IMR-90 (cell line): ENCODE results near the gene TMEM184B. TPM values are rescaled to one million over a fixed set of nuclear protein-coding genes. Genes with fewer than 3 reads are reported as not detected.
A peak's percentile ranks its signal among the peaks of the same experiment; 100 is the strongest.

Source experiments
- ATAC-seq: fragments of 200-7000 bp; cut with Tn5 transposase; 2 replicates; pipeline ENCODE4 v1.9.1; 2020; ENCODE audit warnings: low read depth, mild to moderate bottlenecking, moderate library complexity
- BruUV-seq: library from RNA; stranded (reverse); fragments of 400-500 nt; replicated peaks from 2 replicates; lab custom pipeline; 2021; lab: Mats Ljungman, UMichigan
- CTCF ChIA-PET: fragments of 300-600 bp; formaldehyde crosslinking; extraction: SDS; loops from one replicate; lab custom pipeline; 2021; ENCODE audit warnings: antibody characterized with exemption; lab: Yijun Ruan, JAX
- POLR2A ChIA-PET: fragments of 300-600 bp; sonication (Branson Sonifier 250); formaldehyde crosslinking; loops from one replicate; lab custom pipeline; 2022; ENCODE audit warnings: antibody characterized with exemption; ENCODE audit not compliant: unreplicated experiment; lab: Charles Lee
- DNase-seq: peaks from one replicate; pipeline ENCODE4 v3.0.0; 2013
- H2AFZ ChIP-seq: replicated peaks from 2 replicates; pipeline ENCODE3; 2013; ENCODE audit warnings: low read length, mild to moderate bottlenecking; ENCODE audit not compliant: poor library complexity
- H2AK5ac ChIP-seq: 2 replicates; pipeline ENCODE4 v1.6.1; 2013; ENCODE audit warnings: low read depth, low read length, inconsistent platforms
- H2AK9ac ChIP-seq: replicated peaks from 2 replicates; pipeline ENCODE3; 2013; ENCODE audit warnings: mild to moderate bottlenecking, low read depth, low read length, moderate library complexity; ENCODE audit not compliant: poor library complexity
- H2BK120ac ChIP-seq: 2 replicates; pipeline ENCODE4 v1.6.1; 2013; ENCODE audit warnings: low read depth, low read length, inconsistent platforms
- H2BK15ac ChIP-seq: 3 replicates; pipeline ENCODE4 v1.6.1; 2013; ENCODE audit warnings: low read depth, low read length, inconsistent platforms
- H2BK20ac ChIP-seq: 2 replicates; pipeline ENCODE4 v1.6.1; 2013; ENCODE audit warnings: low read depth, mild to moderate bottlenecking, inconsistent platforms, low read length, moderate library complexity
- H2BK5ac ChIP-seq: 2 replicates; pipeline ENCODE4 v1.6.1; 2013; ENCODE audit warnings: mild to moderate bottlenecking, low read depth, low read length, inconsistent platforms; ENCODE audit not compliant: poor library complexity, severe bottlenecking
- H3K14ac ChIP-seq: replicated peaks from 2 replicates; pipeline ENCODE4 v1.6.1; 2013; ENCODE audit warnings: low read depth, low read length, inconsistent platforms
- H3K18ac ChIP-seq: 2 replicates; pipeline ENCODE4 v1.6.1; 2013; ENCODE audit warnings: low read depth, low read length, control low read depth
- H3K23ac ChIP-seq: 2 replicates; pipeline ENCODE4 v1.6.1; 2013; ENCODE audit warnings: low read depth, low read length, inconsistent platforms
- H3K27ac ChIP-seq: 2 replicates; pipeline ENCODE4 v1.5.1; 2013; ENCODE audit warnings: mild to moderate bottlenecking, control low read depth, low read length; ENCODE audit not compliant: insufficient read depth
- H3K27me3 ChIP-seq: 2 replicates; pipeline ENCODE4 v1.6.1; 2013; ENCODE audit warnings: low read length; ENCODE audit not compliant: control insufficient read depth, insufficient read depth
- H3K36me3 ChIP-seq: 2 replicates; pipeline ENCODE4 v1.6.1; 2013; ENCODE audit warnings: low read length, mixed read lengths; ENCODE audit not compliant: control insufficient read depth, insufficient read depth
- H3K4ac ChIP-seq: 2 replicates; pipeline ENCODE4 v1.6.1; 2013; ENCODE audit warnings: low read depth, low read length, inconsistent platforms
- H3K4me1 ChIP-seq: 2 replicates; pipeline ENCODE4 v1.6.1; 2013; ENCODE audit warnings: low read length, mixed read lengths; ENCODE audit not compliant: control insufficient read depth, insufficient read depth
- H3K4me2 ChIP-seq: 2 replicates; pipeline ENCODE4 v1.6.1; 2013; ENCODE audit warnings: low read depth, mild to moderate bottlenecking, control low read depth, low read length, moderate library complexity
- H3K4me3 ChIP-seq: 2 replicates; pipeline ENCODE4 v1.5.1; 2013; ENCODE audit warnings: low read depth, mild to moderate bottlenecking, control low read depth, low read length, moderate library complexity; ENCODE audit not compliant: insufficient read depth
- H3K56ac ChIP-seq: 2 replicates; pipeline ENCODE4 v1.6.1; 2013; ENCODE audit warnings: low read length, inconsistent platforms; ENCODE audit not compliant: insufficient read depth; ENCODE audit errors: extremely low read depth
- H3K79me1 ChIP-seq, 2 experiments: 2 replicates each; pipeline ENCODE4 v1.6.1; 2013; ENCODE audit warnings: low read length in 2 of 2, inconsistent platforms in 1 of 2, low read depth in 1 of 2
- H3K9ac ChIP-seq: 2 replicates; pipeline ENCODE4 v1.6.1; 2013; ENCODE audit warnings: low read depth, low read length, control low read depth
- H3K9me1 ChIP-seq: 2 replicates; pipeline ENCODE4 v1.6.1; 2013; ENCODE audit warnings: low read length, inconsistent platforms; ENCODE audit not compliant: insufficient read depth
- H3K9me3 ChIP-seq: 2 replicates; pipeline ENCODE4 v1.6.1; 2013; ENCODE audit warnings: low read length; ENCODE audit not compliant: control insufficient read depth, insufficient read depth
- H4K20me1 ChIP-seq: 2 replicates; pipeline ENCODE4 v1.6.1; 2013; ENCODE audit warnings: low read length, inconsistent platforms; ENCODE audit not compliant: insufficient read depth
- H4K5ac ChIP-seq: 2 replicates; pipeline ENCODE4 v1.6.1; 2013; ENCODE audit warnings: mild to moderate bottlenecking, low read depth, low read length, control low read depth
- H4K8ac ChIP-seq, 2 experiments: 2 replicates each; pipeline ENCODE4 v1.6.1; 2013; ENCODE audit warnings: low read depth in 2 of 2, low read length in 2 of 2, control low read depth in 1 of 2, inconsistent platforms in 1 of 2
- H4K91ac ChIP-seq: 2 replicates; pipeline ENCODE4 v1.6.1; 2013; ENCODE audit warnings: low read depth, low read length, inconsistent platforms; ENCODE audit not compliant: insufficient read depth
- BHLHE40 ChIP-seq: fragments of 150-350 bp; IDR thresholded peaks from 2 replicates; pipeline ENCODE4 v1.6.1; 2016; ENCODE audit warnings: mild to moderate bottlenecking, low read depth, low read length
- CTCF ChIP-seq: conservative IDR thresholded peaks from 2 replicates; pipeline ENCODE4 v1.5.1; 2012; ENCODE audit warnings: mild to moderate bottlenecking, low read depth, low read length, improper control_type of control experiment
- MAZ ChIP-seq: IDR thresholded peaks from 2 replicates; pipeline ENCODE4 v1.6.1; 2012; ENCODE audit warnings: low read depth, mild to moderate bottlenecking, low read length, improper control_type of control experiment, moderate library complexity, borderline replicate concordance
- MXI1 ChIP-seq: IDR thresholded peaks from 2 replicates; pipeline ENCODE4 v1.6.1; 2012; ENCODE audit warnings: low read depth, mild to moderate bottlenecking, low read length, moderate library complexity, borderline replicate concordance
- SMC3 ChIP-seq: fragments of 150-350 bp; IDR thresholded peaks from 2 replicates; pipeline ENCODE4 v1.6.1; 2016; ENCODE audit warnings: low read depth, mild to moderate bottlenecking, antibody characterized with exemption, low read length, moderate library complexity
- WGBS, 2 experiments: methylation state at CpG; one replicate each; pipeline versions ENCODE4 v1.1.5 to v1.1.7; 2013; ENCODE audit warnings: missing lambda C conversion rate in 2 of 2; ENCODE audit not compliant: insufficient read length in 1 of 2; ENCODE audit errors: extremely low coverage in 2 of 2; 5-methylcytosine and 5-hydroxymethylcytosine counted together
- dilution Hi-C: fragments of 300-500 bp; cut with HindIII; formaldehyde crosslinking; loops from one replicate; pipeline ENCODE4 v1.14.3; 2018; ENCODE audit warnings: low sequenced_read_pairs; ENCODE audit not compliant: unreplicated experiment
- in situ Hi-C: fragments of 300-500 bp; cut with MboI; formaldehyde crosslinking; loops from 3 replicates; pipeline ENCODE4 v1.14.3; 2019; ENCODE audit warnings: low sequenced_read_pairs, inconsistent platforms, mixed read lengths
- intact Hi-C: fragments of 100-400 bp; cut with micrococcal nuclease; formaldehyde crosslinking; loops from 2 replicates; pipeline ENCODE4 v1.10.0; 2022
- polyA plus RNA-seq, 3 experiments: library from polyadenylated mRNA; depleted of rRNA; stranded (reverse); fragments of >200 nt; gene quantifications; 2 replicates each; pipeline ENCODE4 v1.2.3, GENCODE V29; 2012; ENCODE audit warnings: low replicate concordance in 1 of 3
- total RNA-seq: library from RNA; depleted of rRNA; stranded (reverse); fragments of >200 nt; gene quantifications from 2 replicates; pipeline ENCODE4 v1.2.3, GENCODE V29; 2012

Gene TMEM184B
- total and polyA plus RNA-seq, 2 of the 4 experiments (the other 2 are of a cell fraction): 9.1 to 81.1 TPM

GRCh38 chr22:38191731-38192474, 80.9 kb downstream of the TMEM184B start:
- H3K27ac ChIP-seq: no peak overlapping the region
- H3K9me1 ChIP-seq: peaks cover 14% of the 10 kb centered on the region
- H4K91ac ChIP-seq: 0 out of 2 replicates have a peak overlapping the region, but pooled peaks have one; percentile 21
- H2AFZ ChIP-seq: peak overlapping the region; percentile 86
- peak overlapping the region; percentile 77; the same call in 1 of the 2 replicates for H4K5ac ChIP-seq
- peak overlapping the region; percentile 52 for H2BK120ac ChIP-seq
- H3K9ac ChIP-seq: no peak overlapping the region
- H4K8ac ChIP-seq: peak overlapping the region; percentile 48 to 80; a peak in 3 of 4 replicates
- no peaks in the 10 kb centered on the region for H3K79me1 ChIP-seq
- H3K4me2 ChIP-seq: no peak overlapping the region
- H3K23ac ChIP-seq: peak overlapping the region; percentile 72
- no peaks in the 10 kb centered on the region for H3K27me3 ChIP-seq
- TF ChIP-seq BHLHE40 (no peak), MAZ (no peak), MXI1 (no peak), CTCF (no peak), SMC3 (no peak)
- peak overlapping the region; percentile 46; the same call in 1 of the 2 replicates for H2BK20ac ChIP-seq
- intact Hi-C loops: no loop called here
- POLR2A ChIA-PET: no interaction called here
- H3K4me3 ChIP-seq: no peak overlapping the region
- H3K18ac ChIP-seq: peak overlapping the region; percentile 65
- 0 out of 3 replicates have a peak overlapping the region, but pooled peaks have one; percentile 43 for H2BK15ac ChIP-seq
- peak overlapping the region; percentile 91 for H2AK9ac ChIP-seq
- no peaks in the 10 kb centered on the region for H3K36me3 ChIP-seq
- 69% methylated on average over 6 of the region's 10 CpGs; no CpG with 5 or more reads in 1 of the 2 experiments for WGBS, 2 experiments
- CTCF ChIA-PET: interaction anchor here (0.7 kb wide), 1 partner anchor 748 kb away, joined by 4 read pairs; no protein-coding TSS in a partner anchor
- no peaks in the 10 kb centered on the region for H3K9me3 ChIP-seq
- no peak overlapping the region for H3K56ac ChIP-seq
- BruUV-seq: no TSS peak
- no peaks in the 10 kb centered on the region for H4K20me1 ChIP-seq
- H2AK5ac ChIP-seq: peak overlapping the region; percentile 84; the same call in 1 of the 2 replicates
- H3K4ac ChIP-seq: peak overlapping the region; percentile 64
- dilution Hi-C loops: no loop called here
- DNase-seq: no peak
- H3K14ac ChIP-seq: peak overlapping the region; percentile 64
- no peak overlapping the region for H2BK5ac ChIP-seq
- in situ Hi-C loops: no loop called here
- peaks cover 19% of the 10 kb centered on the region for H3K4me1 ChIP-seq
- peak; percentile 52 for ATAC-seq
